ENCODE results near the gene SMC1B.

- TF ChIP-seq, protein P1, sequence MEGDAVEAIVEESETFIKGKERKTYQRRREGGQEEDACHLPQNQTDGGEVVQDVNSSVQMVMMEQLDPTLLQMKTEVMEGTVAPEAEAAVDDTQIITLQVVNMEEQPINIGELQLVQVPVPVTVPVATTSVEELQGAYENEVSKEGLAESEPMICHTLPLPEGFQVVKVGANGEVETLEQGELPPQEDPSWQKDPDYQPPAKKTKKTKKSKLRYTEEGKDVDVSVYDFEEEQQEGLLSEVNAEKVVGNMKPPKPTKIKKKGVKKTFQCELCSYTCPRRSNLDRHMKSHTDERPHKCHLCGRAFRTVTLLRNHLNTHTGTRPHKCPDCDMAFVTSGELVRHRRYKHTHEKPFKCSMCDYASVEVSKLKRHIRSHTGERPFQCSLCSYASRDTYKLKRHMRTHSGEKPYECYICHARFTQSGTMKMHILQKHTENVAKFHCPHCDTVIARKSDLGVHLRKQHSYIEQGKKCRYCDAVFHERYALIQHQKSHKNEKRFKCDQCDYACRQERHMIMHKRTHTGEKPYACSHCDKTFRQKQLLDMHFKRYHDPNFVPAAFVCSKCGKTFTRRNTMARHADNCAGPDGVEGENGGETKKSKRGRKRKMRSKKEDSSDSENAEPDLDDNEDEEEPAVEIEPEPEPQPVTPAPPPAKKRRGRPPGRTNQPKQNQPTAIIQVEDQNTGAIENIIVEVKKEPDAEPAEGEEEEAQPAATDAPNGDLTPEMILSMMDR (IDR thresholded peaks at IDR 0.05; ENCODE audit: insufficient read depth, low read length, poor library complexity, severe bottlenecking): no peak
- no peak for TF ChIP-seq EZH2phosphoT487 (conservative IDR thresholded peaks at IDR 0.05; ENCODE audit: low read length)
Measured at GRCh38 chr22:45341498-45341897, 71.9 kb downstream of the SMC1B start.

Measured in SU-DHL-6 (cell line).